Glutamatergic neuron (in vitro differentiated cells): ENCODE data around the gene SLC38A6. TPM values are rescaled to one million over a fixed set of nuclear protein-coding genes. Genes with fewer than 3 reads are reported as not detected.

Experiments used
- DNase-seq: peaks from one replicate; pipeline ENCODE4 v3.0.0; 2022
- H3K27ac Mint-ChIP-seq: one replicate; pipeline ENCODE4 v1.8.0; 2020; ENCODE audit warnings: mild to moderate bottlenecking, mixed read lengths, inconsistent platforms; ENCODE audit not compliant: unreplicated experiment
- H3K27me3 Mint-ChIP-seq: one replicate; pipeline ENCODE4 v1.8.0; 2020; ENCODE audit warnings: mild to moderate bottlenecking, moderate library complexity, mixed read lengths, inconsistent platforms; ENCODE audit not compliant: unreplicated experiment
- H3K36me3 Mint-ChIP-seq: one replicate; pipeline ENCODE4 v1.8.0; 2020; ENCODE audit warnings: mild to moderate bottlenecking, mixed read lengths, inconsistent platforms; ENCODE audit not compliant: unreplicated experiment
- H3K4me1 Mint-ChIP-seq: one replicate; pipeline ENCODE4 v1.8.0; 2020; ENCODE audit warnings: mild to moderate bottlenecking, low read depth, mixed read lengths, inconsistent platforms; ENCODE audit not compliant: unreplicated experiment
- H3K4me3 Mint-ChIP-seq: one replicate; pipeline ENCODE4 v1.8.0; 2020; ENCODE audit warnings: mild to moderate bottlenecking, mixed read lengths, inconsistent platforms; ENCODE audit not compliant: unreplicated experiment
- H3K9me3 Mint-ChIP-seq: one replicate; pipeline ENCODE4 v1.8.0; 2020; ENCODE audit warnings: mild to moderate bottlenecking, moderate library complexity, mixed read lengths, inconsistent platforms; ENCODE audit not compliant: unreplicated experiment
- total RNA-seq: library from RNA; stranded (reverse); fragmentation: NEBNext Ultra II Directional; extraction: Animal tissue kit (Norgen Biotek cat#: 25700); gene quantifications from one replicate; pipeline ENCODE4 v1.2.1, GENCODE V29; 2021; ENCODE audit not compliant: unreplicated experiment
- TF ChIP-seq, protein P1 (sequence below): fragments of 200-600 bp; sonication (generic); IDR thresholded peaks from one replicate; pipeline ENCODE4 v1.5.0; 2021; ENCODE audit not compliant: partially characterized antibody, unreplicated experiment

SLC38A6 gene
- total RNA-seq, 1 donor from 2014 or later, result 20.2 TPM

DNA sequence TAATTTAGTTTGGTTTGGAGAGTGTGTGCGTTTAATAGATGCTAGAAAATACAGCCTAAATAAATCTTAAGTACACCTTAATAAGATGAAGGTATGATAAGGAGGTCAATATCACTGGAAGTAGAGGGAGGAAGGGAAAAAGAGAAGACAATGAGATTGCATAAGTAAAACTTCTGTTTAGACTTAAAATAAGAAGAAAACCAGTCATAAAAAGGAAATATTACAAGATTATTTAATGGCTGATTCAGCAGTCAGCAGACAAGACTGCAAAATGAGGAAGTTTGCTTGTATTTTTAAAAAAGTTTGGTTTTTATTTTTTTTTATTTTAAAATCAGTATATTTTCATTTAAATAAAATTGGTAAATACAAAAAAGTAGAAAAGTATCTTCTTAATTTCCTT lies 3.2 kb downstream of the SLC38A6 start:
- no peaks in the 10 kb centered on the region for H3K27me3 Mint-ChIP-seq
- no peaks in the 10 kb centered on the region for H3K9me3 Mint-ChIP-seq
- H3K36me3 Mint-ChIP-seq, result no peaks in the 10 kb centered on the region
- no peak for DNase-seq
- no peak overlapping the region for H3K27ac Mint-ChIP-seq
- H3K4me3 Mint-ChIP-seq, result no peak overlapping the region
- H3K4me1 Mint-ChIP-seq, result peaks cover 4% of the 10 kb centered on the region
- TF ChIP-seq, protein P1, sequence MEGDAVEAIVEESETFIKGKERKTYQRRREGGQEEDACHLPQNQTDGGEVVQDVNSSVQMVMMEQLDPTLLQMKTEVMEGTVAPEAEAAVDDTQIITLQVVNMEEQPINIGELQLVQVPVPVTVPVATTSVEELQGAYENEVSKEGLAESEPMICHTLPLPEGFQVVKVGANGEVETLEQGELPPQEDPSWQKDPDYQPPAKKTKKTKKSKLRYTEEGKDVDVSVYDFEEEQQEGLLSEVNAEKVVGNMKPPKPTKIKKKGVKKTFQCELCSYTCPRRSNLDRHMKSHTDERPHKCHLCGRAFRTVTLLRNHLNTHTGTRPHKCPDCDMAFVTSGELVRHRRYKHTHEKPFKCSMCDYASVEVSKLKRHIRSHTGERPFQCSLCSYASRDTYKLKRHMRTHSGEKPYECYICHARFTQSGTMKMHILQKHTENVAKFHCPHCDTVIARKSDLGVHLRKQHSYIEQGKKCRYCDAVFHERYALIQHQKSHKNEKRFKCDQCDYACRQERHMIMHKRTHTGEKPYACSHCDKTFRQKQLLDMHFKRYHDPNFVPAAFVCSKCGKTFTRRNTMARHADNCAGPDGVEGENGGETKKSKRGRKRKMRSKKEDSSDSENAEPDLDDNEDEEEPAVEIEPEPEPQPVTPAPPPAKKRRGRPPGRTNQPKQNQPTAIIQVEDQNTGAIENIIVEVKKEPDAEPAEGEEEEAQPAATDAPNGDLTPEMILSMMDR, result no peak

DNA sequence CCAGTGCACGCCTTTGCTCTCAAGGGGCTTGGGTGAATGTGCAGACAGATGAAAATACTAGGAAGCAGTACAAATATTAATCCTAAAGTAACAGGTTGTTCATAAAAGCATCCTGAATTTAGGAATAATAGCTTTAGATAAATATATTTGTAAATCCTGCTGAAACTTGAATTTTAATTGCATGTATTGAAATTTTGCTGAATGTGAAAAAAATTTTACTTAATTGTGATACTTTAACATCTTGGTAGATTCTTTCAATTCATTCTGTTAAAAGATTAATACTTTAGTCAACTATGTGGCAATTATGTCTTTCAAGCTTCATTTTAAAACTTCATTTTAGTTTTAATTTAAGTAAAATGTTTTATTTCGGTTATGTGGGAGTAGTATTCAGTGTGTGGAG lies 5.5 kb downstream of the SLC38A6 start:
- H3K27me3 Mint-ChIP-seq, result no peaks in the 10 kb centered on the region
- no peak overlapping the region for H3K4me3 Mint-ChIP-seq
- no peaks in the 10 kb centered on the region for H3K4me1 Mint-ChIP-seq
- no peak for DNase-seq
- no peaks in the 10 kb centered on the region for H3K9me3 Mint-ChIP-seq
- H3K36me3 Mint-ChIP-seq, result no peaks in the 10 kb centered on the region
- TF ChIP-seq, protein P1, result no peak
- H3K27ac Mint-ChIP-seq, result no peak overlapping the region

DNA sequence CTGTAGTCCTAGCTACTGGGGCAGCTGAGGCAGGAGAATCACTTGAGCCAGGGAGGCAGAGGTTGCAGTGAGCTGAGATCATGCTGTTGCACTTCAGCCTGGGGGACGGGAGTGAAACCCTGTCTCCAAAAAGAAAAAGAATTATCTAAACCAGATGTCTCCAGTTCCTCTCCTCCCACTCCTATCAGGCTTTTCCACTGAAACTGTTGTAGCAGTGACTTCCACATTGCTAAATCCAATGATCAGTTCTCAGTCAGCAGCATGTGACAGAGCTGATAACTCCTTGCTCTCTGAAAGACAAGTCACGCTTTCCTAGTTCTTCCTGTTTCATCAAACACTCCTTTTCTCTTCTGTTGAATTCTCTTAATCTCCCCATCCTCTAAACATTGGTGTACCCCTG lies 8.6 kb downstream of the SLC38A6 start:
- Mint-ChIP-seq H3K9me3 (no peaks in the 10 kb centered on the region), H3K27ac (no peak overlapping the region), H3K36me3 (no peaks in the 10 kb centered on the region), H3K27me3 (no peaks in the 10 kb centered on the region), H3K4me3 (no peak overlapping the region), H3K4me1 (no peaks in the 10 kb centered on the region)
- no peak for DNase-seq
- TF ChIP-seq, protein P1, result no peak

DNA sequence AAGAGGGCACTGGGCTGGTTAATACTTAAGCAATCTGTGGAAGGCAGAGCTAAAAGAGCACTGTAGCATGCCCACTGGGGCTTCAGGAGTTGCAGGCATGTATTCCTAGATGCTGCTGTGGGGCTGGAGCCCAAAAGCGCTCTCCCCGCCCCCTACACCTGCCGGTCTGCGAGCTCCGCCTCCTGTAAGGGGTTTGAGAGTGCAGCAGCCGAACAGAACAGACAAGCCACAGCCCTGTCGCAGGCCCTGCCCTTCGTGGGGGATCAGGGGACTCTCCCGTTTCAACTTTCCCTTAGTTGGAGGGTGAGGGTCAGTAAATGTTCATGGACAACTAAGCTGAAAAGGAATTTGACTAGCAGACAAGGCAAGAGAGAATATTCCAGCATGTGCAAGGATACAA lies 17.6 kb downstream of the SLC38A6 start:
- Mint-ChIP-seq H3K36me3 (no peaks in the 10 kb centered on the region), H3K27ac (no peak overlapping the region), H3K27me3 (no peaks in the 10 kb centered on the region), H3K9me3 (no peaks in the 10 kb centered on the region), H3K4me3 (no peak overlapping the region), H3K4me1 (no peaks in the 10 kb centered on the region)
- TF ChIP-seq, protein P1, result no peak
- DNase-seq, result no peak

DNA sequence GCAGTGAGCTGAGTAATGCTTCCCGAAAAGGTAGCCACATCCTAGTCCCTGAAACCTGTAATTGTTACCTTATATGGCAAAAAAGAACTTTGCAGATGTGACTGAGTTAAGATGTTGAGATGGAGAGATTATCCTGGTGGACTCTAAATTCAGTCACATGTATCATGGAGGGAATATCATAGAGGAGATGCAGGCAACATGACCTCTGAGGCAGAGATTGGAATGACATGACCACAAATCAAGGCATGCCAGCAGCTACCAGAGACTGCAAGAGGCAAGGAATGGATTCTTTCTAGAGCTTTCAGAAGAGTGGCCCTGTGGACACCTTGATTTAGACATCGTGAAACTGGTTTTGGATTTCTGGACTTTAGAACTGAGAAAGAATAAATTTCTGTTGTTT lies 18.5 kb downstream of the SLC38A6 start:
- DNase-seq, result no peak
- Mint-ChIP-seq H3K27ac (no peak overlapping the region), H3K4me3 (no peak overlapping the region), H3K9me3 (no peaks in the 10 kb centered on the region), H3K4me1 (no peaks in the 10 kb centered on the region), H3K36me3 (no peaks in the 10 kb centered on the region), H3K27me3 (no peaks in the 10 kb centered on the region)
- TF ChIP-seq, protein P1, result no peak
